HG03097 (cell line): Measurements from ENCODE around the gene SAFB2.

Source experiments
- ATAC-seq: cut with Tn5 transposase; IDR thresholded peaks from one replicate; pipeline ENCODE4 v1.9.1; 2021; ENCODE audit not compliant: unreplicated experiment, low FRiP score

SAFB2 gene

DNA sequence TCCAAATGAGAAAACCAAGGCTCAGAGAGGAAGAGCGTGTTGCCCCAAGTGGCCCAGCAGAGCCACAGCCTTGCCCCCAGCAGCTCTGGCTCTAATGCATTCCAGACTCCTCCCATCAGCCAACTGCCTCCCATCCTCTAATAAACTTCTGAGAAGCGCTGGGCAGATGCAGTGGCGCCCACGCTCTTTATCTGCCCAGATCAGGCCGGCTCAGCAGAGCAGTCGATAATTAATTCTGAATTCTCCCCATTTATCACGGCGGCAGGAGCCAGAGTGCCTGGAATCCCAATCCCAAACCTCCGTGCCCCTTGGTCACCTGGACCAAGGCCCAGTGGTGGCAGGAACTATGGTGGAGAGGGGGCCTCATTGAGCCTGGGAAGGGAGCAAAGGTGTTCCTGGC lies 68.7 kb downstream of the SAFB2 start:
- ATAC-seq = no peak

DNA sequence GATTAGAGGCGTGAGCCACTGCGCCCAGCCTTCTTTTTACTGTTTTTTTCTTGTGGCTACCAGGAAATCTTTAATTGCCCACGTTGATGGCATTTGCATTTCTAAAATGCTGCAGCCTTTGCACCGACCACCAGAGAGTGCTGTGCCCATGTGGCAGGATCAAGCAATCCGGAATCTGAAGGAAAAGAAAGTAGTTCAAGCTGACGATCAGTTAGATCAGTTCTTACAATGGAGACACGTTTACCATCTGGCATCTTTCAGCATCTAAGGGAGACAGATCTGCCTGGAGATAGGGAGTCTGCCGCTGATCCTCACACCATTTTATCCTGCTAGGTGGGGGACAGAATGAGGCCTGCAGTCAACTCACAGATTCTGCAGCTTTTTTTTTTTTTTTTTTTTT lies 74.7 kb downstream of the SAFB2 start:
- no peak for ATAC-seq

DNA sequence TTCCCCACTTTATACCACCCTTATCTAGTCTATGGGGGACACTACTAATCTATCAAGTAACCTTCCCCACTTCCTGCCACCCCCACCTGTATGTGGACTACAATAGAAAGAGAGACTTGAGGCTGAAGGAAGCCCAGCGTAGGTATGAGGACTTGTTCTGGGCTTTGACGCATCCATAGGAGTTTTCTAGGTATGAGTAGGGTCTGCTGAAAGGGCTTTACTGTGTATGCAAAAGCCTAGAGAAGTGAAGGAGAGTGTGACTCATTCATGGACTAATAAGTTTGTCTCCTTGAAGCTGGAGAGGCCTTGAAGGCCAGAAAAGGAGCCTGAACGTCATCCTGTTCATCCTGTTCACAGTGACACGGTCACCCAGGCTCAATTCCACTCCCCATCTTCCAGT lies 76.6 kb downstream of the SAFB2 start:
- no peak for ATAC-seq

DNA sequence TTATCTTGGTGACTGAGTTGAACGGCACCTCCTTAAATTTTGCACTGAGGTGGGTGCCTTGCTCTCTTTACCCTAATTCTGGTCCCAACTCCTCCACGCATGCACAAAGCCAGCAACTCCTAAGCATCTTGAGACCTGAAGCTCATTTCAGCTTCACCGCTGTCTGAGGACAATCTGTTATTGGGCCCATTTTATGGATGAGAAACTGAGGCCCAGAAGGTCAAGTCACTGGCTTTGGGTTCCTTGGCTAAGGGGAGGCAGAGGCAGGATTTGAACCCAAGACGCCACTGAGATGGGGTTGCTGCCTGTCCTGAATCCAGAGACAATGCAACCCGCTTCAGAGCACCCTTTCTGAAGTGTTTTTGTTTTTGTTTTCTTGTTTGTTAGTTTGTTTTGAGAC lies 77.5 kb downstream of the SAFB2 start:
- ATAC-seq = no peak

DNA sequence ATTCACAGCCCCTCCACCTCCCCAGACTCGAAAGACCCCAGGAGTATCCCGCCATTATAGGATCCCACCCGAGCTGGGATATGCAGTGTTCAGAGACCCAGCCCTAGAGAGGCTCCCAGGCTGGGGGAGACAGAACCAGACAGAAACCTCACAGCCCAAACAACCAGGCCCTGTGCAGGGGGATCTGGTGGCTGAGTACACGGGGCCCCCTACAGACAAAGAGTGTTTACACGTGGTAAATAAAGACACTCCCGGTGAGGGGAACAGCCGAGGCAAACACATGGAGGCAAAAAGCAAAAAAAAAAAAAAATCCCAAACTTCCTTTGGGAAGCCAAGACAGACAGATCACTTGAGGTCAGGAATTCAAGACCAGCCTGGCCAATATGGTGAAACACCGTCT lies 79.9 kb downstream of the SAFB2 start:
- ATAC-seq = no peak

DNA sequence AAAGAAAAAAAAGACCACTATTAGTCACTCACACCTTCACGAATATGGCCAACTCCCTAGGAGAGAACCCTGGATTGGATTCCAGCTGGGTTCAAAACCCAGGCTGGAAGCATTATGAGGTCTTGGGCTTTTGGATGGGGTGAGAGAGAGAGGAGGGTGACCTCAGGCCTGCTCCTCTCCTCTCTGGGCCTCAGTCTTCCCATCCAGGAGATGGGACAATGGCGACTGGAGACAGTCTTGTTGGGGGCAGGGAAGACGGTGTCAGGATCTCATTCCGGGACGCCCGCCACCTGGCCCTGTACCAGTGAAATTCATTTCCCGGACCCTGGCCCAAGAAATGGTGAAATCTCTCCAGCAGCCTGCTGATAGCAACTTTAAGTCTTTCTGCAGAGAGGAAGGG lies 81.1 kb downstream of the SAFB2 start:
- ATAC-seq = no peak

DNA sequence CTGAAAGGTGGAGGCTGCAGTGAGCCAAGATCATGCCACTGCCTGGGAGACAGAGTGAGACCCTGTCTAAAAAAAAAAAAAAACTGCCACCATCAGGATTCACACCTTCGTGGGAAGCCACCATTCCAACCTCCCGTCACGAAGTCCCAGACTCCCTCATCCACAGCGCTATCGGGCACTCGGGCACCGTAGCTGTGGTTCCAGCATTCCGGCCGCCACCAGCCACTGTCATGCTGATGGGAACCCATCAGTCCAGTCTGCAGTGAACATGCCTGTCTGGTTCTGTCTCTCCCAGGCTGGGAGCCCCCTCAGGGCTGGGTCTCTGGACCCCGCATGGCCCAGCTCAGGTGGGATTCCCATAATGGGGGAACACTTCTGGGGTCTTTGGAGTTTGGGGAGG lies 82.4 kb downstream of the SAFB2 start:
- no peak for ATAC-seq

DNA sequence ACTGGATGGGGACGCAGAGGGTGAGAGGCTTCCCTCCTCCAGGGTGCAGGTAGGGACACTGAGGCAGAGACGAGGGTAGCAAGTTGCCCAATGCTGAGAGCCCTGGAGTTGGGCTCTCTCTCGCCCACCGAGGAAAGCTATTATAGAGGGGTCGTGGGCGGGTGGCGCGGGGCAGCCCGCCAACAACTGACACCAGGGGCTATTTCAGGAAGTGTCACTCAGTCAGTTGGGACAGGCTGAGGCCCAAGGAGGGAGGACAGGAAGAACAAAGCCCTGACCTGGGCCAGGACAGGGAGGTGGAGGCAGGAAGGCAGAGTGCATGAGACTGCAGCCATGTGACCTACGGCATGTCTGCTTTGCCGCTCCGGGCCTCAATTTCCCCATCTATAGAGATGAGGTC lies 84.7 kb downstream of the SAFB2 start:
- ATAC-seq = no peak
